Activated T-cell treated with anti-CD3 and anti-CD28 coated beads, Interleukin-2, amount 50 U/mL, for 24 hours (primary cell): ENCODE data around the gene MYL5.
"Not testable (repeated sequence)": the region's sequence is repeated elsewhere in the genome, so short reads cannot be mapped to it uniquely, and the experiment has no call there.

Experiments used
- DNase-seq: peaks from one replicate; pipeline ENCODE4 v3.0.0-alpha.2; 2020
- H3K27ac Mint-ChIP-seq: 2 replicates; pipeline ENCODE4 v1.8.0; 2020; ENCODE audit warnings: mild to moderate bottlenecking, mixed read lengths
- H3K27me3 Mint-ChIP-seq: 2 replicates; pipeline ENCODE4 v1.8.0; 2020; ENCODE audit warnings: mixed read lengths
- H3K36me3 Mint-ChIP-seq: 2 replicates; pipeline ENCODE4 v1.8.0; 2020; ENCODE audit warnings: low read depth, mixed read lengths
- H3K4me1 Mint-ChIP-seq: 2 replicates; pipeline ENCODE4 v1.8.0; 2020; ENCODE audit warnings: low read depth, mixed read lengths
- H3K4me3 Mint-ChIP-seq: 2 replicates; pipeline ENCODE4 v1.8.0; 2020; ENCODE audit warnings: mild to moderate bottlenecking, moderate library complexity, mixed read lengths
- H3K9me3 Mint-ChIP-seq: 2 replicates; pipeline ENCODE4 v1.8.0; 2020; ENCODE audit warnings: mixed read lengths

The MYL5 gene

DNA sequence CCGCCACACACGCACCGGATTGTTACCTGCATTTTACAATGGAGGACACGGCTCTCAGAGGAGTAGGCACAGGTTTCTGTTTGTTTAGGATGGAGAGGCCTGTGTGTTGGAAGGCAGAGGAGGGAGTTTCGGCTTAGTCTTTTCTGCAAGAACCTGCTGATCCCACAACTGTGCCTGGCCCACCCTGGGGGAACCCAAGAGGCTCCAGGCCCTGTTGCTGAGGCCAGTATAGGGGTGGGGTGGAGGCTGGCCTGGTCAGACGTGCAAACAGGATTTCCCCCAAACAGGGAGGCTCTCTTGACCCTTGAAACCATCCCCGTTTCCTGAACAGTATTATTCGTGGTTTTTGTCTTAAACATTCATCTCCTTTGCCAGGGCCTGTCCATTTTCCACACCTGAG lies 15.4 kb downstream of the MYL5 start:
- no peak for DNase-seq
- H3K27me3 Mint-ChIP-seq, result peaks cover 26% of the 10 kb centered on the region
- H3K9me3 Mint-ChIP-seq, result no peaks in the 10 kb centered on the region
- H3K36me3 Mint-ChIP-seq, result no peaks in the 10 kb centered on the region
- no peak overlapping the region for H3K27ac Mint-ChIP-seq
- H3K4me1 Mint-ChIP-seq, result peaks cover 2% of the 10 kb centered on the region
- no peak overlapping the region for H3K4me3 Mint-ChIP-seq

DNA sequence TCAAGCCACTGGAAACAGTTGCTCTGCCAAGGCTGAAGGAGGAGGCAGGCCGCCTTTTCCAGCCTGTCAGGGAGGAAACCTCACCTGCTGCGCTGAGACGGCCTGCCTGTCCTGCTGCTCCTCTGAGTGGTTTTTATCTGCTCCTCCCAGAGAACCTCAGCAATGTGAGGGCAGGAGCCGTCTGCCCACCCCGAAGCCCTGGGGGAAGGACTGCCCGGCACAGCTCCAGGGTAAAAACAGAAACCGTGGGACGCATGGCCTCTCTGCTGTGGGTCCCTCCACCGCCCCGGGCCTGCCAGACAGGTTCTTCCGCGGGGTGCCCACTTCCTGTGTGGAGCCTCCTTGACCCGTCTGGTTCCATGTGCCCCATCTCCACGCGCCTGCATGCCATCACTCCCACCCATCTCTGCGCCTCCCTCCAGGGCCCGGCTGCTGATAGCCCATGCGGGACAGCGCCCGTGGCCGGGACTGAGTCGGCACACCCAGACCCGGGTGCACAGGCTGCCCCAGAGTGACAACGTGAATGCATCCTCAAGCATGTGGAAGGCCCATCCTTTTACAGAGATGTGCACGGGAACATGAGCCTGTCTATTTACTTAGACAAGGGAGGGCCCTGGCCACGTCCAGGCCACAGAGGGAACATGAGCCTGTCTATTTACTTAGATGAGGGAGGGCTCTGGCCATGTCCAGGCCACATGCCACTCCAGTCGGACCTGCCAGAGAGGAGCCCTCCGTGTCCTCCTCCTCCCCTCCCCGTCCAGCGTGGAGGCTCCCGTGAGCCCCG lies 18.6 kb downstream of the MYL5 start:
- no peaks in the 10 kb centered on the region for H3K36me3 Mint-ChIP-seq
- H3K9me3 Mint-ChIP-seq, result no peaks in the 10 kb centered on the region
- DNase-seq, result no peak
- H3K27me3 Mint-ChIP-seq, result peaks cover 16% of the 10 kb centered on the region
- no peak overlapping the region for H3K27ac Mint-ChIP-seq
- H3K4me1 Mint-ChIP-seq, result no peaks in the 10 kb centered on the region
- H3K4me3 Mint-ChIP-seq, result no peak overlapping the region

DNA sequence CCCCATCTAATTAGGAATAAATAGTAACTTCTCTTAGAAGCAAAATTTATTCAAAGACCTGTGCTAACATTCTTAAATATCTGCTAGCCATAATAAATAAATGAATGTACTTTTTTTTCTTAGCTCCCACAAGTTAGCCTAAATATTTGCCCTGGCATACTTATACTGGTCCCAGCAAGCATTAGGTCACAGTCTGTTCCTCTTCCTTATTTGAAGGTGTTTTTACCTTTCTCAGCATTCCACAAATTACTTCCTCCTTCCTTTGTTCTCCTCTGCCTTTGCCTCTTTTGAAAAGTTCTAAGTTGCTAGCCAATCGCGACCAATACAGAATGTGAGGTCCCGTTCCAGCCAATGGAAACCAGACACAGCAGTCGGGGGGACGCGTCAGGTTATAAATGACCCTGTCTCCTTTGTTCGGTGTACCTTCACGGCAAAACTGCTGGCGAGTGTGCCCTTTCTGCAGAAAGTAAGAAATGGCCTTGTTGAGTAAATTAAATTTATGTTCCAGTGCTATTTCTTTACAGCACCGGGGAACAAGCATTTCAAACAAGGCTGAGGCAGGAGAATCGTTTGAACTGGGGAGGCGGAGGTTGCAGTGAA lies 20.1 kb downstream of the MYL5 start:
- H3K4me1 Mint-ChIP-seq, H3K27ac Mint-ChIP-seq, H3K4me3 Mint-ChIP-seq, H3K9me3 Mint-ChIP-seq, DNase-seq, H3K36me3 Mint-ChIP-seq: not testable (repeated sequence)
- H3K27me3 Mint-ChIP-seq, result peaks cover 13% of the 10 kb centered on the region

DNA sequence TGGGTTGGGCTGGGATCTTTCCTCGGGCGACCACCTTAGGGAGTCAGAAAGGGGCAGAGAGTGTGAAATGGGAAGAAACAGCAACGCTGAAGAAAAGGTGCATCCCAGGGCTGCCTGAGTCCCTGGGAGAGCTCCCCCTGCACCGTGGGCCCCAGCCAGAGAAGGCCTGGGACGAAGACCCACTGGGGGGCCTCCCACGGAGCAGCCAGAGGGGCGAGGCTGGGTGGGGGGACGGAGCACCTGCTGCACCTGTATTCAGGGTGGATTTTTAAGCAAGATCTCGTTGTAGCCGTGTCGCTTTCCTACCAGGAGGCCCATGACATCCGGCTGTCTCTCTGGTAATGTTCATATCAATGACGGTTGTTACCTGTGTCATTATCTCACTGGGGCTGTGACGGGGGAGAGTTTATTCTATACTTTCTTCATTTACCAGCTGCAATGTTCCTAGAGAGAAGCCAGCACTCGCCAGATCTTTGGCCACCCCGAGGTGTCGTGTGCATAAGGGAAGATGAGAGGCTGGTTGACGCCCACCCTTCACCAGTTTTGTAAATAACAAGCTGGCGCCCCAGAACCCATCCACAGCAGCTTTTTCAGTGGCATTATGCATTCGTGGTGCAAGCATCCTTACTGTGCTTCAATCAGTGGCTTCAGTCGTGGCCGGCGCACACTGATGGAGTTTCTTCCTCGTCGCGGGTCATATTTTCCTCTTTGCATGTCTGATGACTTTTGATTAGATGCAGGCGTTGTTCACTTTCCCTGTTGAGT lies 25.7 kb downstream of the MYL5 start:
- H3K9me3 Mint-ChIP-seq, result no peaks in the 10 kb centered on the region
- H3K27ac Mint-ChIP-seq, result no peak overlapping the region
- H3K36me3 Mint-ChIP-seq, result no peaks in the 10 kb centered on the region
- peaks cover 16% of the 10 kb centered on the region for H3K4me1 Mint-ChIP-seq
- H3K27me3 Mint-ChIP-seq, result peaks cover under 1% of the 10 kb centered on the region
- no peak for DNase-seq
- H3K4me3 Mint-ChIP-seq, result no peak overlapping the region

DNA sequence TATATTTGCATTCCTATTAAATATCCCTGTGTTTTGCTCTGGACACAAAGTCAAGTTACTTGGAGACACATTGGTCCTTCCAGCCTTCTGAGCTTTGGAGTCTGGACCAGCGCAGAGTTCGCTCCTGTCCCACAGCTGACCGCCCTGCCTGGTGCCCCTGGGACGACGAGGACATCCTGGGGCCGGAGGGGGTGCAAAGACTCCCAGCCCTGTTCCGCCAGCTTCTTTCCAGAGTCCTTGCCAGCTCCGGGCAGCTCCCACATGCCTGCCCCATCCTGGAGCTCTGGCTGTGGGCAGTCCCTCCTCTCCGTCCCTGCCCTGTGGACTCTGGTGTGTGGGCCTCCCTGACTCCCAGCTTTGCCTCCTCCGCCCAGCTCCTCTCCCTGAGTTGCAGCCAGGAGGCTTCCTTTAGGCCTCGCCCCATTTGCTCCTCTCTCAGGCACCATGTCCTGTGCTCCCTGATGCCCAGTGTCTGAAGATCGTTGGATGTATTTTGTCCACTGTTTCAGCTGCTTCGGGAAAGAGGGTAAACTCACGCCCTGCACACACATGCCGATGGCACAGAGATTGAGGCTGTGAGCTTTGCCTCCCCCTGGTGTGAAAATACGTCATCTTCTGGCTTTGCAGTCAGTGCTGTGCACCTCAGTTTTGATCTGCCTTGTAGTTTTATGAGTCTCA lies 26.4 kb downstream of the MYL5 start:
- peaks cover 18% of the 10 kb centered on the region for H3K4me1 Mint-ChIP-seq
- no peak overlapping the region for H3K4me3 Mint-ChIP-seq
- no peaks in the 10 kb centered on the region for H3K27me3 Mint-ChIP-seq
- no peaks in the 10 kb centered on the region for H3K9me3 Mint-ChIP-seq
- no peaks in the 10 kb centered on the region for H3K36me3 Mint-ChIP-seq
- DNase-seq, result no peak
- no peak overlapping the region for H3K27ac Mint-ChIP-seq

DNA sequence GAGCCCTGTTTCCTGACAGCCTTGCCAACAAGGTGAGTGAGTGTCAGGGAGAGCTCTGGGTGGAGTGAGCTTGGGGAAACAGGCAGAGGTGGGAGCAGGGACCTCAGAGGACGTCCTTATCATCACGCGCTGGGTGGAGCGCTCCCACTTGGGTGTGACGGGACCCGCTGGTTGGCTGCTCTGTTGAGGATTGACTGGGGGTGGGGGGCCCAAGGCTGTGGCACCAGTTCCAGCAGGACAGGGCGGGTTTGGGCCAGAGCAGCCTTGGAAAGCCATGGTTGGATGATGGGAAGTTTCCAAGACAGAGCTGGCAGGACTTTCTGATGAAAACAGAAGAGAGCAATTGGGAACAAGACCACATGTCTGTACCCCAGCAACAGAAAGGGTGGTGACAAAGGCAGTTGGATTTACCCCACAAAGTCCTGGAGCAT lies 28.3 kb downstream of the MYL5 start:
- H3K4me3 Mint-ChIP-seq, result no peak overlapping the region
- peaks cover 18% of the 10 kb centered on the region for H3K4me1 Mint-ChIP-seq
- H3K27ac Mint-ChIP-seq, result no peak overlapping the region
- no peaks in the 10 kb centered on the region for H3K9me3 Mint-ChIP-seq
- H3K27me3 Mint-ChIP-seq, result no peaks in the 10 kb centered on the region
- no peak for DNase-seq
- no peaks in the 10 kb centered on the region for H3K36me3 Mint-ChIP-seq

DNA sequence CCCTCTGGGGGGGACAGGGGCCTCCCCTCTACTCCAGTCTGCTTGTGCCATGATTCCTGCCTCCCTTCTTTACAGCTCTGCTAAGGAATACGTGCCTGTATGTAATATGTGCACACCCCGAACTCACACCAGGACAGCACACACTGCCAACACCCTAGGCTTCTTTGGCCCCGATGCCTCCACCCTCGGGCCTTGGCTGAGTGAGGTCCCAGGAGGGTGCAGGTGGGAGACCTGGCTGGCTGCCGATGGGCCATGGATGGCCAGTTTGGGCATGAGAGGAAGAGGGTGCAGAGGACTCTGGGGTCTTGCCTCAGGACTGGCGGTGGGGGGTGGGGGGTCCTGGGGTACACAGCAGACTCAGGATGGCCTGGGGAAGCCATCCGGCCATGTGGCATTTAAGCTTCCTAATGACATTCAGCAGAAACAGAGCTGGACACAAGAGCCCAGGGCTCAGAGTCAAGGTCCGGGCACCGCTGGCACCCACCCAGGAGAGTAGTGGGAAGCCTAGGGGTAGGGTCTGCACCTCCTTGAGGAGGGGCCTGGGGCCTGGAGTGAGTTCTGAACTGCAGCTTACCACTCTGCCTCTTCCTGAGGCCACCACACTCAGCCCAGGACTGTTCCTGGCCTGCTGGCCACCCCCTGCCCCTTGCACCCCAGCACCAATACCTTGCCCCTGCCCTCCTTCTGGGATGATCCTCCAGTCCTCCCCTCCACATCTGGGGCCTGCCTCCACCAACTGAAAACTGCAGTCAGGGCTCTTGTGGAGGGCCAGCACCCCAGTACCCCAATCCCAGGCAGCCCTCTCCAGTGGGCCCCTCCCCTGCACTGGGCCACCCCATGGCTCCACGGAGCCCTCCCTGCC lies 29.2 kb downstream of the MYL5 start:
- no peaks in the 10 kb centered on the region for H3K36me3 Mint-ChIP-seq
- H3K27me3 Mint-ChIP-seq, result no peaks in the 10 kb centered on the region
- no peaks in the 10 kb centered on the region for H3K9me3 Mint-ChIP-seq
- H3K27ac Mint-ChIP-seq, result no peak overlapping the region
- DNase-seq, result no peak
- H3K4me1 Mint-ChIP-seq, result peaks cover 21% of the 10 kb centered on the region
- no peak overlapping the region for H3K4me3 Mint-ChIP-seq

DNA sequence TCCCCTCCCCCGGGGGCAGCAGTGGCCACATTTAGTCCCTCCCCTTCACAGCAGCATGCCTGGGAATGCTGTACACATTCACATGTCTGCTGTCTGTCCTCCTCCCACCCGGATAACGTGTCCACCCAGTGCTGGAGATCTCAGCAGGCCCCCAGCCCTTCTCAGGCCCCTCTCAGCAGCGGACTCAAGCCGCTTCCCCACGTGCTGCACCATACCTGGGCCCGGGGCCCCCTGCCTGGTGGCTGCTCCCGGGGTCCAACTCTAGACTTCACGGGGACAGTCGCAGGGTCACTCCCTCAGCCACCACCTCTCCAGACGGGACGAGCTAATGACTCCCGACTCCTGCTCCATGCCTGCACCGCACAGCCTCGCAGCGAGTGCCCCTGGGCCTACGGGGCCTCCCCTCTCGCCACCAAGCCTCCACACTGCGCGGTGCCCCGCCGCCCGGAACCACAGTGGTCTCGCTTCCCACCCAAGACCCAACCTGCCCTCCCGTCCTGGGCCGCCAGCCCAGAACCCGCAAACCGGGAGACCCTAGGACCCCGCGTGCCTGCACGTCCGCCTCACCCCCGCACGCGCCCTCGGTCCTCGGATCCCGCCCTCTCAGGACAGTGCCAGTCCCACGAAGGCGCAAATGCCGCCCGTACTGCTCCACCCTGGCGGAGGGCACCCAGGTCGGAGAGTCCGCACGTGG lies 30.0 kb downstream of the MYL5 start:
- no peaks in the 10 kb centered on the region for H3K27me3 Mint-ChIP-seq
- H3K36me3 Mint-ChIP-seq, result no peaks in the 10 kb centered on the region
- H3K4me3 Mint-ChIP-seq, result no peak overlapping the region
- no peaks in the 10 kb centered on the region for H3K9me3 Mint-ChIP-seq
- DNase-seq, result no peak
- peaks cover 23% of the 10 kb centered on the region for H3K4me1 Mint-ChIP-seq
- H3K27ac Mint-ChIP-seq, result no peak overlapping the region

DNA sequence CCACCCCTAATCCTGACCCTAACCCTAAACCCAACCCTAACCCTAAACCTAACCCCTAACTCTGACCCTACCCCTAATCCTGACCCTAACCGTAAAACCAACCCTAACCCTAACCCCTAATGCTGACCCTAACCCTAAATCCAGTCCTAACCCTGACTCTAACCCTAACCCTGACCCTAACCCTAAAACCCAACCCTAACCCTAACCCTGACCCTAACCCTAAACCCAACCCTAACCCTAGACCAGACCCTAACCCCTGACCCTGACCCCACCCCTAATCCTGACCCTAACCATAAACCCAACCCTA lies 30.6 kb downstream of the MYL5 start:
- Mint-ChIP-seq H3K4me1 (peaks cover 24% of the 10 kb centered on the region), H3K9me3 (no peaks in the 10 kb centered on the region), H3K27ac (no peak overlapping the region), H3K4me3 (no peak overlapping the region), H3K36me3 (no peaks in the 10 kb centered on the region), H3K27me3 (no peaks in the 10 kb centered on the region)
- no peak for DNase-seq

DNA sequence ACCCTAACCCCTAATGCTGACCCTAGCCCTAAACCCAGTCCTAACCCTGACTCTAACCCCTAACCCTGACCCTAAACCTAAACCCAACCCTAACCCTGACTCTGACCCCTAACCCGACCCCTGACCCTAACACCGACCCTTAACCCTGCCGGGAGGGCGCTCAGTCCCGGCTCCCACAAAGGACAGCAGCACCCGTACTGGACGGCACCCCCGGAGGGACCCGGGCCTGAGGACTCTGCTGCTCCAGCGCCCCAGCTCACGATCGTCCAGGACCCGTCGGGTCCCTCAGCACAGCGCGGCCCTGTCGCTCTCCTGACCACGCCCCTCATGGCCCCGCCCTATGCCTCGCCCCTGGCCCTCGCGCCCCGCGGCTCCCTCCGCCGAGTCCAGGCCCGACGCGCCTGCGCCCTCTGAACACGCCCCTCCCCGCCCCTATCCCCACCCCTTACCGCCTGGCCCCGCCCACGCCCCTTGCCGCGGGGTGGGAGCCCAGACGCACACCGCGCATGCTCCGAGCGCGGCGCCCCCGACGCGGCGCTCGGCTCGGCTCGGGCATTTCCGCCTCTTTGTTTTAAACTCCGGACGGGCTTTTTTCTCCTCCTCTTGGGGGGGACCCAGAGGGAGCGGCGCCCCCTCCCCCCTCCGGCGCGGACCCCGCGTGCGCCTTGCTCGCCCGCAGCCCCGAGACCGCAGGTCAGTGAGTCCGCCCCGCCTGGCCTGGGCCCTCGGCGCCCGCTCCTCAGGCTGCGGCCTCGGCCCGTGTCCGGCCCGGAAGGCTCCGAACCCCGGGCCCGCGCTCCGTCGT lies 31.1 kb downstream of the MYL5 start, which contains the start of gene PCGF3:
Gene PCGF3, plus strand, starts transcription at position 555 of the 805 bp plus-strand sequence. CDS start 27,849 bp downstream, outside the sequence.
- H3K4me1 Mint-ChIP-seq, result peaks cover 24% of the 10 kb centered on the region
- peak; percentile 99 for DNase-seq
- no peaks in the 10 kb centered on the region for H3K27me3 Mint-ChIP-seq
- H3K9me3 Mint-ChIP-seq, result no peaks in the 10 kb centered on the region
- peak within 1 kb of the TSS; percentile 78 for H3K27ac Mint-ChIP-seq
- H3K4me3 Mint-ChIP-seq, result peak within 1 kb of the TSS; percentile 71
- peaks cover 3% of the 10 kb centered on the region for H3K36me3 Mint-ChIP-seq

DNA sequence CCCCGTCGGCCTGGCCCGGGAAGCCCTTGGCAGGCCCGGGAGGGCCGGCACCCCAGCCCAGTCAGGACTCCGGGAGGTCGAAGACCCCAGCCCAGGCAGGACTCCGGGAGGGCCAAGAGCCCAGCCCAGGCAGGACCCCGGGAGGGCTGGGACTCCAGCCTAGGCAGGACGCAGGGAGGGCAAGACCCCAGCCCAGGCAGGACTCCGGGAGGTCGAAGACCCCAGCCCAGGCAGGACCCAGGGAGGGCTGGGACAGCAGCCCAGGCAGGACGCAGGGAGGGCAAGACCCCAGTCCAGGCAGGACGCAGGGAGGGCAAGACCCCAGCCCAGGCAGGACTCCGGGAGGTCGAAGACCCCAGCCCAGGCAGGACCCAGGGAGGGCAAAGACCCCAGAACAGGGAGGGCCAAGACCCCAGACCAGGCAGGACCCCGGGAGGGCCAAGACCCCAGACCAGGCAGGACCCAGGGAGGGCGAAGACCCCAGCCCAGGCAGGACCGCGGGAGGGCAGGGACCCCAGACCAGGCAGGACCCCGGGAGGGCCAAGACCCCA lies 31.8 kb downstream of the MYL5 start:
- H3K9me3 Mint-ChIP-seq, H3K27ac Mint-ChIP-seq, DNase-seq, H3K27me3 Mint-ChIP-seq, H3K36me3 Mint-ChIP-seq: not testable (repeated sequence)
- peak overlapping the region; percentile 60 for H3K4me3 Mint-ChIP-seq
- peaks cover 21% of the 10 kb centered on the region for H3K4me1 Mint-ChIP-seq

DNA sequence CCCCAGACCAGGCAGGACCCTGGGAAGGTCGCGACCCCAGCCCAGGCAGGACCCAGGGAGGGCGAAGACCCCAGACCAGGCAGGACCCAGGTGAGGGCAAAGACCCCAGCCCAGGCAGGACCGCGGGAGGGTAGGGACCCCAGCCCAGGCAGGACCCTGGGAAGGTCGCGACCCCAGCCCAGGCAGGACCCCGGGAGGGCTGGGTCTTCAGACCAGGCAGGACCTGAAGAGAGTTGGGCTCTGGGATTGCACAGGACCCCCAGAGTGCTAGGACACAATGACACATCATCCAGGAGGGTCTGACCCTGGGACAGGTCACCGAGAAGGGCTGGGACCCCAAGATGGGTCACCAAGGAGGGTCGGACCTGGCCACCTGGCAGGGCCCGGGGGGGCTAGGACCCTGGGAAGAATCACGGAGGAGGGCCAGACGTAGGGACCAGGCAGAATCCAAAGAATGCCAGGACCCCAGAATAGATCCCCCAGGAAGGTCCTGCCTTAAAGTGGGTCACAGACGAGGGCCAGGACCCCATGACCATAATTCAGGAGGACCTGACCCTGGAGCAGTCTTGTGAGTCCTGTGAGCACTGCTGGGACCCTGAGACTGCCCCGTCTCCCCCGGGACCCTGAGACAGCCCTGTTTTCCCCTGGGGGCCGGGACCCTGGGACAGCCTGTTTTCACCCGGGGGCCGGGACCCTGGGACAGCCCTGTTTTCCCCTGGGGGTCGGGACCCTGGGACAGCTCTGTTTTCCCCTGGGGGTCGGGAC lies 32.7 kb downstream of the MYL5 start:
- Mint-ChIP-seq H3K36me3 (peaks cover 6% of the 10 kb centered on the region), H3K27me3 (no peaks in the 10 kb centered on the region), H3K4me1 (peaks cover 22% of the 10 kb centered on the region), H3K27ac (no peak overlapping the region), H3K4me3 (peak overlapping the region; percentile 27), H3K9me3 (no peaks in the 10 kb centered on the region)
- no peak for DNase-seq
